ENCODE measurements around the gene PTOV1.

The PTOV1 gene

DNA sequence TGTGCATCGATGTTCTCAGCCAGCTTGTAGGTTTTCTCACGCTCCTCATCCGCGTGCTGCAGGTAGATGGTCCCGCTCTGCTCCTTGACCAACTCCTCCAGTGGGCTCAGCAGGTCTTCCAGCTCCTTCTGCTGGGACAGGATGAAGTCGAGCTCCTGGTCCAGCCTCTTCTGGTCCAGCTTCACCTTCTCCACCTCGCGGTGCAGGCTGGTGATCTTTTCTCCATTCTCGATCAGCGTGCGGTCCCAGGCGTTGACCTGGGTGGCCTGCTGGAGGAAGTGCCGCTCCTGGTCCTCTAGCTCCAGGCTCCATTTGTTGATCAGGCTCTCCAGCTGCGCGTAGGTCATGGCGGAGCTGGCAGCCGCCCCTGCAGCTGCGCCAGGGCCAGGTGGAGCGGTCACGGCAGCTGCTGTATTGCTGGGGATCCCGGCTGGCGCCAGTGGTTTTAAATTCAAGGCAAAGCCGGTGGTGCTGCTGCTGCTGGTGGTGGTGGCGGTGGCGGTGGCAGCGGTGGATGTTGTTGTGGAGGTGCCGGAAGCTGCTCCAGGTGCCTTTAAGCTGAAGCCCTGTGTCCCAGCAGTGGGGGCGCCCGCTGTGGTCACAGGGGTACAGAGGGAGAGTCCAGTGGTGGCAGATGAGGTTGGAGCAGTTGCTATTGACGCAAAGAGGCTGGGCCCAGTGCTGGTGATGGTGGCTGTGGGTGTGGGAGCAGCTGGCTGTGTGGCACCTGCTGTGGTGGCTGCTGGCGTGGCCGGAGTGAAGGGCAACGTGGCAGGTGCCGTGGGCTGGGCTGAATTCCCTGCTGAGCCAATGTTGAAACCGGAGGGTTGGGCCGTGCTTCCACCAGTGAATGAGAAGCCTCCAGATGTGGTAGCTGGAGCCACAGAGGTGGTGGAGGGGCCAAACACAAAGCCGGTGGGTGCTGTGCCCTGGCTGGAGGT lies 57.8 kb downstream of the PTOV1 start:
- CTCF ChIA-PET, result interaction anchor here (1.2 to 2.2 kb wide), 2 partner anchors 18 to 19 kb away, joined by 4 to 6 read pairs; partner anchors contain the start of gene ATF5
- Histone ChIP-seq H3K9me3 (ENCODE audit: control extremely low read depth in 1 of 5, control insufficient read depth in 4 of 5, insufficient read depth in 2 of 5, low read depth in 1 of 5, low read length in 4 of 5) (no peaks in the 10 kb centered on the region), H3K27me3 (replicated peaks in 2 of 5; ENCODE audit: control insufficient read depth in 4 of 5, insufficient read depth in 5 of 5, low read length in 4 of 5) (no peaks in the 10 kb centered on the region), H3K36me3 (ENCODE audit: control insufficient read depth in 4 of 4, insufficient read depth in 4 of 4, low read length in 3 of 4) (peaks cover 5 to 68% (median 44%) of the 10 kb centered on the region in 4 experiments), H3K4me1 (ENCODE audit: control extremely low read depth in 1 of 4, control insufficient read depth in 4 of 4, insufficient read depth in 4 of 4, low read length in 3 of 4) (peaks cover 12 to 34% (median 18%) of the 10 kb centered on the region in 4 experiments), H3K4me3 (ENCODE audit: control insufficient read depth in 1 of 7, extremely low read depth in 1 of 7, insufficient read depth in 4 of 7, low read depth in 2 of 7, low read length in 6 of 7) (no peak overlapping the region), H3K27ac (ENCODE audit: insufficient read depth in 1 of 2, low read depth in 1 of 2, low read length in 2 of 2, poor library complexity in 1 of 2, severe bottlenecking in 2 of 2) (no peak overlapping the region)
- POLR2A ChIA-PET, result interaction anchor here (0.9 kb wide), 1 partner anchor 11 kb away, joined by 3 read pairs; no protein-coding TSS in a partner anchor
- no peak for DNase-seq
- 98% methylated on average over 29 of the region's 37 CpGs for WGBS (ENCODE audit: insufficient coverage)

DNA sequence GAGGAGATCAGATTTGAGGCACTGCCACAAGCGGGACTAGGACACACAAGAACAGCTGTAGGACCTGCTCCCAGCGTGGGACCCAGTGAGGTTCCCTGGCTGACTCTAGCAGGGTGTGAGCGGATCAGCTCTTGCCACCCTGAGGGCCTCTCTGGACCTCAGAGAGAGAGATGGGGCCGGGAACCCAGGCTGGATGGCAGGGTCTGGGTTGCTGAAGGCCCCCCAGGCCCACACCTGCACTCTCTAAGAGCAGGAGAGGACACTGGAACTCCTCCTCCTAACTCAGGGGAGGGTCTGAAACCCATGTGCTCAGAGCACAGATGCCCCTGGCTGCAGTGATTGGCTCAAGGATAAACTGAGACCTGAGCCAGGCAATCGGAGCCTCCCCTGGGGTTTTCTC lies 59.2 kb downstream of the PTOV1 start:
- H3K4me3 ChIP-seq (ENCODE audit: control insufficient read depth in 1 of 7, extremely low read depth in 1 of 7, insufficient read depth in 4 of 7, low read depth in 2 of 7, low read length in 6 of 7), result no peak overlapping the region
- H3K4me1 ChIP-seq (ENCODE audit: control extremely low read depth in 1 of 4, control insufficient read depth in 4 of 4, insufficient read depth in 4 of 4, low read length in 3 of 4), result peaks cover 11 to 29% (median 14%) of the 10 kb centered on the region in 4 experiments
- peaks cover 13 to 80% (median 52%) of the 10 kb centered on the region in 4 experiments for H3K36me3 ChIP-seq (ENCODE audit: control insufficient read depth in 4 of 4, insufficient read depth in 4 of 4, low read length in 3 of 4)
- CTCF ChIA-PET, result no interaction called here
- WGBS (ENCODE audit: insufficient coverage), result 97% methylated on average over 4 of the region's 5 CpGs
- POLR2A ChIA-PET, result no interaction called here
- no peak overlapping the region for H3K27ac ChIP-seq (ENCODE audit: insufficient read depth in 1 of 2, low read depth in 1 of 2, low read length in 2 of 2, poor library complexity in 1 of 2, severe bottlenecking in 2 of 2)
- no peaks in the 10 kb centered on the region for H3K27me3 ChIP-seq (replicated peaks in 2 of 5; ENCODE audit: control insufficient read depth in 4 of 5, insufficient read depth in 5 of 5, low read length in 4 of 5)
- H3K9me3 ChIP-seq (ENCODE audit: control extremely low read depth in 1 of 5, control insufficient read depth in 4 of 5, insufficient read depth in 2 of 5, low read depth in 1 of 5, low read length in 4 of 5), result no peaks in the 10 kb centered on the region
- DNase-seq, result no peak

Data from common myeloid progenitor, CD34-positive (primary cell).